ENCODE results near the gene FUT3. TPM values are rescaled to one million over a fixed set of nuclear protein-coding genes. Genes with fewer than 3 reads are reported as not detected.
A peak's percentile ranks its signal among the peaks of the same experiment; 100 is the strongest.

Gene FUT3
- polyA plus RNA-seq, 1 of the 3 experiments (the other 2 are of a cell fraction): not detected

DNA sequence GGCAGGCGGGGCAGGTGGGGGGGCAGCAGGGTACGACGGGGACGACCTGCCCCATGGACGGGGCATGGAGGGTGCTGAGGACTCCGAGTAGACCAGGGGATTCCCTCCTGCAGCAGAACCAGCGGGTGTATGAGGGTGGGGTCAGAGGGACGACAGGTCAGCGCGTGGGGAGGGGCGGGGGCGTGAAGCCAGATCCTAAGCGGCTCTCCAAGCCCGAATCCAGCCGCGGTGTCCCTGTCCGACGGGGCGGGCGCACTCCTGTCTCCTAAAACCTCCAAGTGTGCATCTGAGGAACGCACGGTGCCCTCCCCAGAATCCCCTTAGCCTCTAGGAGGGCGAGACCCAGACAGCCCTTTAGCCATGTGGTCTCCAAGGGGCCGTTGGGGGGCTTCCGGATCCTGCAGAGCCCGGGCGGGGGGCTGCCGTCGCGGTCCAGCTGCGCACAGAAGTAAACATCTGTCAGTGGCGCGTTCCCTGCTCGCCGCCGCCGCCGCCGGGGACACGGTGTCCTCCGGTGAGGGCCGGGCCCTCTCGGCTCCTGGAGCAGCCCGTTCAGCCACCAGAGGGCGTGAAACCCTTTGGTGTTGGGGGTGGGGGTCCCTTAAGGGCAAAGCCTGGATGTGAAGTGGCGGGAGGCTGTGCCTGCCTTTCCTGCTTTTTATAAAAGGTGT lies 45.7 kb downstream of the FUT3 start:
- POLR2A ChIA-PET: interaction anchor here (1.5 kb wide), 1 partner anchor 22 kb away, joined by 5 read pairs; no protein-coding TSS in a partner anchor
- H3K36me3 ChIP-seq (replicated peaks in 1 of 2; ENCODE audit: control insufficient read depth in 1 of 2, insufficient read depth in 2 of 2, low read length in 1 of 2): no peaks in the 10 kb centered on the region
- H3K9me2 ChIP-seq: no peaks in the 10 kb centered on the region
- no peaks in the 10 kb centered on the region for H3K9me3 ChIP-seq
- H3K9ac ChIP-seq: no peak overlapping the region
- peaks cover 6% of the 10 kb centered on the region; the same call in 1 of the 2 replicates for H3K27me3 ChIP-seq (ENCODE audit: insufficient read depth)
- H4K20me1 ChIP-seq (ENCODE audit: insufficient read depth): no peaks in the 10 kb centered on the region
- H3F3A ChIP-seq (replicated peaks; ENCODE audit: insufficient read depth): no peaks in the 10 kb centered on the region
- peak overlapping the region; percentile 21 to 34; a peak in 3 of 4 replicates for H3K4me3 ChIP-seq (ENCODE audit: low read depth in 2 of 2, low read length in 1 of 2)
- CTCF ChIA-PET: interaction anchor here (0.6 to 3.7 kb wide), 6 partner anchors 17 to 182 kb away, joined by 3 to 18 read pairs (median 4); no protein-coding TSS in a partner anchor
- H3K27ac ChIP-seq (ENCODE audit: low read depth in 2 of 2, low read length in 1 of 2): no peak overlapping the region
- TF ChIP-seq EZH2phosphoT487 (IDR thresholded peaks at IDR 0.05; ENCODE audit: borderline replicate concordance, low read depth) (no peak), POLR2AphosphoS5 (IDR thresholded peaks at IDR 0.05; ENCODE audit: low read depth, low read length) (no peak), NRF1 (IDR thresholded peaks at IDR 0.05; ENCODE audit: low read depth, low read length) (no peak), SMC3 (IDR thresholded peaks at IDR 0.05; ENCODE audit: low read depth, low read length) (peak; percentile 75), TEAD4 (IDR thresholded peaks at IDR 0.05; ENCODE audit: borderline replicate concordance, insufficient read depth) (no peak), JUND (IDR thresholded peaks at IDR 0.05) (no peak), CHD2 (IDR thresholded peaks at IDR 0.05; ENCODE audit: low read length, partially characterized antibody) (peak; percentile 59), FOXM1 (IDR thresholded peaks at IDR 0.05; ENCODE audit: low read depth) (no peak), ELF1 (IDR thresholded peaks at IDR 0.05) (no peak), MXI1 (IDR thresholded peaks at IDR 0.05; ENCODE audit: low read depth, low read length) (peak; percentile 62; the same call in 1 of the 2 replicates), RXRA (IDR thresholded peaks at IDR 0.05; ENCODE audit: borderline replicate concordance, low read depth) (no peak), GATA2 (CRISPR knock-in tag; IDR thresholded peaks at IDR 0.05) (no peak), RAD21 (IDR thresholded peaks at IDR 0.05; ENCODE audit: low read length) (peak; percentile 61), YY1 (IDR thresholded peaks at IDR 0.05; ENCODE audit: low read depth) (no peak), SIN3A (IDR thresholded peaks at IDR 0.05; ENCODE audit: borderline replicate concordance, low read depth, low read length) (no peak), GABPA (IDR thresholded peaks at IDR 0.05; ENCODE audit: low read depth) (no peak)
- TF ChIP-seq, protein P1, sequence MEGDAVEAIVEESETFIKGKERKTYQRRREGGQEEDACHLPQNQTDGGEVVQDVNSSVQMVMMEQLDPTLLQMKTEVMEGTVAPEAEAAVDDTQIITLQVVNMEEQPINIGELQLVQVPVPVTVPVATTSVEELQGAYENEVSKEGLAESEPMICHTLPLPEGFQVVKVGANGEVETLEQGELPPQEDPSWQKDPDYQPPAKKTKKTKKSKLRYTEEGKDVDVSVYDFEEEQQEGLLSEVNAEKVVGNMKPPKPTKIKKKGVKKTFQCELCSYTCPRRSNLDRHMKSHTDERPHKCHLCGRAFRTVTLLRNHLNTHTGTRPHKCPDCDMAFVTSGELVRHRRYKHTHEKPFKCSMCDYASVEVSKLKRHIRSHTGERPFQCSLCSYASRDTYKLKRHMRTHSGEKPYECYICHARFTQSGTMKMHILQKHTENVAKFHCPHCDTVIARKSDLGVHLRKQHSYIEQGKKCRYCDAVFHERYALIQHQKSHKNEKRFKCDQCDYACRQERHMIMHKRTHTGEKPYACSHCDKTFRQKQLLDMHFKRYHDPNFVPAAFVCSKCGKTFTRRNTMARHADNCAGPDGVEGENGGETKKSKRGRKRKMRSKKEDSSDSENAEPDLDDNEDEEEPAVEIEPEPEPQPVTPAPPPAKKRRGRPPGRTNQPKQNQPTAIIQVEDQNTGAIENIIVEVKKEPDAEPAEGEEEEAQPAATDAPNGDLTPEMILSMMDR (IDR thresholded peaks at IDR 0.05): peak; percentile 78
- TF ChIP-seq, protein P2, sequence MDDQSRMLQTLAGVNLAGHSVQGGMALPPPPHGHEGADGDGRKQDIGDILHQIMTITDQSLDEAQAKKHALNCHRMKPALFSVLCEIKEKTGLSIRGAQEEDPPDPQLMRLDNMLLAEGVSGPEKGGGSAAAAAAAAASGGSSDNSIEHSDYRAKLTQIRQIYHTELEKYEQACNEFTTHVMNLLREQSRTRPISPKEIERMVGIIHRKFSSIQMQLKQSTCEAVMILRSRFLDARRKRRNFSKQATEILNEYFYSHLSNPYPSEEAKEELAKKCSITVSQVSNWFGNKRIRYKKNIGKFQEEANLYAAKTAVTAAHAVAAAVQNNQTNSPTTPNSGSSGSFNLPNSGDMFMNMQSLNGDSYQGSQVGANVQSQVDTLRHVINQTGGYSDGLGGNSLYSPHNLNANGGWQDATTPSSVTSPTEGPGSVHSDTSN (IDR thresholded peaks at IDR 0.05): no peak
- TF ChIP-seq, protein P3, sequence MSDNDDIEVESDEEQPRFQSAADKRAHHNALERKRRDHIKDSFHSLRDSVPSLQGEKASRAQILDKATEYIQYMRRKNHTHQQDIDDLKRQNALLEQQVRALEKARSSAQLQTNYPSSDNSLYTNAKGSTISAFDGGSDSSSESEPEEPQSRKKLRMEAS (IDR thresholded peaks at IDR 0.05; ENCODE audit: low read depth): no peak
- TF ChIP-seq, protein P4, sequence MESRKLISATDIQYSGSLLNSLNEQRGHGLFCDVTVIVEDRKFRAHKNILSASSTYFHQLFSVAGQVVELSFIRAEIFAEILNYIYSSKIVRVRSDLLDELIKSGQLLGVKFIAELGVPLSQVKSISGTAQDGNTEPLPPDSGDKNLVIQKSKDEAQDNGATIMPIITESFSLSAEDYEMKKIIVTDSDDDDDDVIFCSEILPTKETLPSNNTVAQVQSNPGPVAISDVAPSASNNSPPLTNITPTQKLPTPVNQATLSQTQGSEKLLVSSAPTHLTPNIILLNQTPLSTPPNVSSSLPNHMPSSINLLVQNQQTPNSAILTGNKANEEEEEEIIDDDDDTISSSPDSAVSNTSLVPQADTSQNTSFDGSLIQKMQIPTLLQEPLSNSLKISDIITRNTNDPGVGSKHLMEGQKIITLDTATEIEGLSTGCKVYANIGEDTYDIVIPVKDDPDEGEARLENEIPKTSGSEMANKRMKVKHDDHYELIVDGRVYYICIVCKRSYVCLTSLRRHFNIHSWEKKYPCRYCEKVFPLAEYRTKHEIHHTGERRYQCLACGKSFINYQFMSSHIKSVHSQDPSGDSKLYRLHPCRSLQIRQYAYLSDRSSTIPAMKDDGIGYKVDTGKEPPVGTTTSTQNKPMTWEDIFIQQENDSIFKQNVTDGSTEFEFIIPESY (IDR thresholded peaks at IDR 0.05; ENCODE audit: borderline replicate concordance, low read depth): no peak
- TF ChIP-seq, protein P5, sequence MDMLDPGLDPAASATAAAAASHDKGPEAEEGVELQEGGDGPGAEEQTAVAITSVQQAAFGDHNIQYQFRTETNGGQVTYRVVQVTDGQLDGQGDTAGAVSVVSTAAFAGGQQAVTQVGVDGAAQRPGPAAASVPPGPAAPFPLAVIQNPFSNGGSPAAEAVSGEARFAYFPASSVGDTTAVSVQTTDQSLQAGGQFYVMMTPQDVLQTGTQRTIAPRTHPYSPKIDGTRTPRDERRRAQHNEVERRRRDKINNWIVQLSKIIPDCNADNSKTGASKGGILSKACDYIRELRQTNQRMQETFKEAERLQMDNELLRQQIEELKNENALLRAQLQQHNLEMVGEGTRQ (IDR thresholded peaks at IDR 0.05; ENCODE audit: borderline replicate concordance, low read depth, low read length): no peak
- peaks cover 3 to 19% of the 10 kb centered on the region in 2 experiments; a peak in 1 of 4 replicates for H3K4me1 ChIP-seq (ENCODE audit: control insufficient read depth in 1 of 2, insufficient read depth in 2 of 2, low read depth in 1 of 2, low read length in 1 of 2)
- no peaks in the 10 kb centered on the region for H3K79me2 ChIP-seq (ENCODE audit: insufficient read depth)
- 15% methylated on average over 25 of the region's 46 CpGs for WGBS (ENCODE audit: low lambda C conversion rate)
- DNase-seq: peak; percentile 91
- H2AFZ ChIP-seq (ENCODE audit: low read depth): no peak overlapping the region
- H3K4me2 ChIP-seq: no peak overlapping the region
